GM21360 (cell line): ENCODE results near the gene AGGF1.
"Not testable (repeated sequence)": the region's sequence is repeated elsewhere in the genome, so short reads cannot be mapped to it uniquely, and the experiment has no call there.

Experiments
- ATAC-seq: cut with Tn5 transposase; IDR thresholded peaks from one replicate; pipeline ENCODE4 v1.9.1; 2021; ENCODE audit warnings: mild to moderate bottlenecking, moderate library complexity; ENCODE audit not compliant: unreplicated experiment

AGGF1 gene

GRCh38 chr5:77086689-77087483 is 56.7 kb downstream of the AGGF1 start, which contains the start of gene ZBED3:
Gene ZBED3, minus strand, starts transcription at chr5:77087285. Its CDS starts 9,407 bp downstream, at chr5:77077878.
- ATAC-seq = peak; percentile 59

GRCh38 chr5:77087484-77088261 is 57.5 kb downstream of the AGGF1 start:
- ATAC-seq = peak; percentile 25

GRCh38 chr5:77095189-77095588 is 65.0 kb downstream of the AGGF1 start:
- no peak for ATAC-seq

GRCh38 chr5:77101298-77101697 is 71.1 kb downstream of the AGGF1 start:
- no peak for ATAC-seq

GRCh38 chr5:77102549-77102948 is 72.3 kb downstream of the AGGF1 start:
- ATAC-seq = no peak

GRCh38 chr5:77103457-77103856 is 73.3 kb downstream of the AGGF1 start:
- ATAC-seq = no peak

GRCh38 chr5:77104813-77105212 is 74.6 kb downstream of the AGGF1 start:
- ATAC-seq = no peak

- not testable (repeated sequence) for ATAC-seq
Observed at GRCh38 chr5:77107035-77107434, 76.8 kb downstream of the AGGF1 start.
